Muscle of leg (tissue), 11 donors: ENCODE results near the gene SLC28A3. TPM values are rescaled to one million over a fixed set of nuclear protein-coding genes. Genes with fewer than 3 reads are reported as not detected.
A peak's percentile ranks its signal among the peaks of the same experiment; 100 is the strongest.

Experiments
- DNase-seq: peaks from one replicate; pipeline ENCODE4 v3.0.0; 2013
- H3K27ac ChIP-seq: one replicate; pipeline ENCODE4 v1.5.1; 2013; ENCODE audit warnings: mild to moderate bottlenecking, low read length, control low read depth
- H3K27me3 ChIP-seq: one replicate; pipeline ENCODE4 v1.6.1; 2013; ENCODE audit warnings: low read length; ENCODE audit not compliant: control insufficient read depth, insufficient read depth
- H3K36me3 ChIP-seq: one replicate; pipeline ENCODE4 v1.6.1; 2013; ENCODE audit warnings: low read length; ENCODE audit not compliant: control insufficient read depth, insufficient read depth
- H3K4me1 ChIP-seq: one replicate; pipeline ENCODE4 v1.6.1; 2013; ENCODE audit warnings: low read length; ENCODE audit not compliant: control insufficient read depth, insufficient read depth
- H3K4me3 ChIP-seq: one replicate; pipeline ENCODE4 v1.5.1; 2013; ENCODE audit warnings: low read length, control low read depth
- H3K9me3 ChIP-seq: replicated peaks from 2 replicates; pipeline ENCODE4 v1.6.1; 2013; ENCODE audit warnings: low read depth, low read length; ENCODE audit not compliant: control insufficient read depth
- WGBS: methylation state at CpG from one replicate; pipeline ENCODE4 v1.1.5; 2013; ENCODE audit warnings: missing lambda C conversion rate; ENCODE audit not compliant: insufficient coverage; 5-methylcytosine and 5-hydroxymethylcytosine counted together
- polyA plus RNA-seq, 8 donors: library from polyadenylated mRNA; unstranded; fragments of 120-200 nt; gene quantifications; one replicate each; pipeline versions ENCODE4 v1.2.1 to v1.2.3, GENCODE V29; 2013; ENCODE audit warnings: inconsistent platforms in 1 of 8, low replicate concordance in 1 of 8; ENCODE audit not compliant: insufficient read length in 8 of 8, insufficient read depth in 1 of 8
- total RNA-seq: library from RNA; stranded (reverse); fragments of 120-200 nt; gene quantifications from one replicate; pipeline ENCODE4 v1.2.4, GENCODE V29; 2013

The SLC28A3 gene
- total and polyA plus RNA-seq, 9 donors, result 0.02 to 0.29 (median 0.04) TPM; not detected in 3

GRCh38 chr9:84283946-84284345 lies 56.6 kb downstream of the SLC28A3 start:
- 51% methylated on average over 5 of the region's 6 CpGs for WGBS
- no peak for DNase-seq

GRCh38 chr9:84278130-84278529 lies 62.4 kb downstream of the SLC28A3 start:
- no peak overlapping the region for H3K27ac ChIP-seq
- no peaks in the 10 kb centered on the region for H3K4me1 ChIP-seq
- no peaks in the 10 kb centered on the region for H3K36me3 ChIP-seq
- DNase-seq, result no peak
- H3K4me3 ChIP-seq, result no peak overlapping the region
- H3K27me3 ChIP-seq, result no peaks in the 10 kb centered on the region
- H3K9me3 ChIP-seq, result no peaks in the 10 kb centered on the region
- WGBS, result 53% methylated on average over 1 of the region's 1 CpG

More at GRCh38 chr9:84283946-84284345, 56.6 kb downstream of the SLC28A3 start:
- Histone ChIP-seq H3K4me3 (no peak overlapping the region), H3K27me3 (peaks cover 7% of the 10 kb centered on the region), H3K4me1 (no peaks in the 10 kb centered on the region), H3K27ac (no peak overlapping the region), H3K36me3 (no peaks in the 10 kb centered on the region), H3K9me3 (no peaks in the 10 kb centered on the region)

- Histone ChIP-seq H3K27ac (no peak overlapping the region), H3K36me3 (no peaks in the 10 kb centered on the region), H3K4me1 (no peaks in the 10 kb centered on the region), H3K4me3 (no peak overlapping the region), H3K27me3 (no peaks in the 10 kb centered on the region), H3K9me3 (no peaks in the 10 kb centered on the region)
- no peak for DNase-seq
- 89% methylated on average over 1 of the region's 3 CpGs for WGBS
Observed at GRCh38 chr9:84277646-84278045, 62.9 kb downstream of the SLC28A3 start.

- H3K4me1 ChIP-seq, result no peaks in the 10 kb centered on the region
- no peak overlapping the region for H3K27ac ChIP-seq
- no peaks in the 10 kb centered on the region for H3K27me3 ChIP-seq
- no peak for DNase-seq
- WGBS, result 100% methylated on average over 1 of the region's 3 CpGs
- H3K9me3 ChIP-seq, result no peaks in the 10 kb centered on the region
- no peaks in the 10 kb centered on the region for H3K36me3 ChIP-seq
- H3K4me3 ChIP-seq, result no peak overlapping the region
Observed at GRCh38 chr9:84276741-84277140, 63.8 kb downstream of the SLC28A3 start.

GRCh38 chr9:84271921-84272556 lies 68.5 kb downstream of the SLC28A3 start:
- Histone ChIP-seq H3K9me3 (no peaks in the 10 kb centered on the region), H3K36me3 (no peaks in the 10 kb centered on the region), H3K4me3 (peak overlapping the region; percentile 33), H3K4me1 (no peaks in the 10 kb centered on the region), H3K27me3 (no peaks in the 10 kb centered on the region), H3K27ac (no peak overlapping the region)
- peak; percentile 54 for DNase-seq
- 41% methylated on average over 16 of the region's 19 CpGs for WGBS

- 1% methylated on average over 14 of the region's 17 CpGs for WGBS
- peak; percentile 94 for DNase-seq
- Histone ChIP-seq H3K36me3 (no peaks in the 10 kb centered on the region), H3K9me3 (no peaks in the 10 kb centered on the region), H3K27me3 (no peaks in the 10 kb centered on the region), H3K4me3 (peak overlapping the region; percentile 33), H3K4me1 (no peaks in the 10 kb centered on the region), H3K27ac (no peak overlapping the region)
Observed at GRCh38 chr9:84271531-84271900, 69.0 kb downstream of the SLC28A3 start.

GRCh38 chr9:84270847-84271530 lies 69.6 kb downstream of the SLC28A3 start:
- Histone ChIP-seq H3K4me1 (no peaks in the 10 kb centered on the region), H3K27me3 (no peaks in the 10 kb centered on the region), H3K27ac (no peak overlapping the region), H3K4me3 (peak overlapping the region; percentile 33), H3K9me3 (no peaks in the 10 kb centered on the region), H3K36me3 (no peaks in the 10 kb centered on the region)
- DNase-seq, result no peak
- 8% methylated on average over 2 of the region's 9 CpGs for WGBS

GRCh38 chr9:84266087-84266561 lies 74.4 kb downstream of the SLC28A3 start:
- DNase-seq, result peak; percentile 12
- Histone ChIP-seq H3K4me1 (no peaks in the 10 kb centered on the region), H3K36me3 (no peaks in the 10 kb centered on the region), H3K4me3 (no peak overlapping the region), H3K27me3 (no peaks in the 10 kb centered on the region), H3K27ac (no peak overlapping the region), H3K9me3 (no peaks in the 10 kb centered on the region)
- WGBS, result no CpG with 5 or more reads among the region's 5 CpGs

- no peak overlapping the region for H3K27ac ChIP-seq
- no peak for DNase-seq
- H3K9me3 ChIP-seq, result no peaks in the 10 kb centered on the region
- H3K4me3 ChIP-seq, result no peak overlapping the region
- WGBS, result 38% methylated on average over 1 of the region's 3 CpGs
- no peaks in the 10 kb centered on the region for H3K27me3 ChIP-seq
- H3K36me3 ChIP-seq, result no peaks in the 10 kb centered on the region
- H3K4me1 ChIP-seq, result no peaks in the 10 kb centered on the region
Observed at GRCh38 chr9:84264307-84265029, 76.1 kb downstream of the SLC28A3 start.

- Histone ChIP-seq H3K27me3 (no peaks in the 10 kb centered on the region), H3K4me3 (no peak overlapping the region), H3K27ac (no peak overlapping the region), H3K4me1 (no peaks in the 10 kb centered on the region), H3K36me3 (no peaks in the 10 kb centered on the region), H3K9me3 (no peaks in the 10 kb centered on the region)
- DNase-seq, result peak; percentile 86
- WGBS, result 17% methylated on average over 7 of the region's 13 CpGs
Observed at GRCh38 chr9:84261070-84261746, 79.3 kb downstream of the SLC28A3 start.
